ENCODE measurements around the gene ADGRF5.
A peak's percentile ranks its signal among the peaks of the same experiment; 100 is the strongest.

DNA sequence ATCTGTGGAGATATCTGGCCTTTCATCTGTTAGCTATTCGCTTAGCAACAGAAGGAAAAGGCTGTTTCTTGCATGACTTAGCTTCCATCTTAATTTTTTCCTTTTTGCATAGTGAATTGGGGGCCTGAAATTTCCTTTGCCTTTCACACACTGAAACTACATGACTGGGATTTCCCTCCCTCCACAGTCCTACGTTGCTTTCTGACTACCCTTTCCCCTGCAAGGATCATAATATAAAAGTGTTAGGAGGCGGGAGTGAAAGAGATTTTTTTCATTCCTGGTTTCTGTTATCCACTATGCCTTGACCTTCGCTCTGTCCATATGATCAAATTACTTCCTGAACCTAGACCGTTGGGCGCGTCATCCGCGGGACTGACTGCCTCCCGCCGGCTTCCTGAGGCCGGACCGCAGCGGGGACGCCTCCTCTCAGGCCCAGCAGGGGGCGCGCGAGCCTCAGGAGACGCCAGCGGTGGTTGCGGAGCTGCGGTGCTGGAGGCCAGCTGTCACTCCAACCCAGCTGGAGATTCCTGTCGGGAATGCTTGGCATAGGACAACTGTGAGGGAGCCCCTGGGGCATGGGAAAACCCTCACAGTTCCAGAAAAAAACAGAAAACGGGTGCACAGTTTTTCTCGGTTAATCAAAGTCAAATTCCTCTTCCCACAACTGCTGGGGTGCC is 72.9 kb downstream of the ADGRF5 start:
- TF ChIP-seq CTCF (IDR thresholded peaks at IDR 0.05 in 8 of 11, conservative IDR thresholded peaks at IDR 0.05 in 3 of 11) (peak; percentile 58 to 97 (median 89)), POLR2A (IDR thresholded peaks at IDR 0.05) (no peak), POLR2AphosphoS5 (IDR thresholded peaks at IDR 0.05) (peak; percentile 51 to 76 (median 68))
